ENCODE results near the gene TARP.

TARP gene

GRCh38 chr7:38318803-38319416, 45.5 kb upstream of the TARP start (continued):
- TF ChIP-seq CSRNP3 (CRISPR knock-in tag; IDR thresholded peaks at IDR 0.05) (no peak), GLIS3 (CRISPR knock-in tag; IDR thresholded peaks at IDR 0.05) (no peak), ZNF8 (CRISPR knock-in tag; IDR thresholded peaks at IDR 0.05) (no peak), TCF4 (CRISPR knock-in tag; IDR thresholded peaks at IDR 0.05; ENCODE audit: borderline replicate concordance) (no peak), SNAI2 (CRISPR knock-in tag; IDR thresholded peaks at IDR 0.05) (no peak)

- TF ChIP-seq OSR1 (CRISPR knock-in tag; IDR thresholded peaks at IDR 0.05) = no peak
- TF ChIP-seq GLIS3 (CRISPR knock-in tag; IDR thresholded peaks at IDR 0.05) = no peak
- no peak for TF ChIP-seq CSDC2 (CRISPR knock-in tag; IDR thresholded peaks at IDR 0.05)
- no peak for TF ChIP-seq ZNF565 (CRISPR knock-in tag; conservative IDR thresholded peaks at IDR 0.05; ENCODE audit: low read depth)
- no peak for TF ChIP-seq PATZ1 (CRISPR knock-in tag; IDR thresholded peaks at IDR 0.05; ENCODE audit: borderline replicate concordance)
- no peak for TF ChIP-seq ESRRG (CRISPR knock-in tag; IDR thresholded peaks at IDR 0.05)
- TF ChIP-seq CREB5 (CRISPR knock-in tag; IDR thresholded peaks at IDR 0.05; ENCODE audit: low read depth) = no peak
- ATAC-seq = no peak
Observed at GRCh38 chr7:38318241-38318640, 44.8 kb upstream of the TARP start.

- TF ChIP-seq ZNF70 (CRISPR knock-in tag; IDR thresholded peaks at IDR 0.05) = no peak
- no peak for TF ChIP-seq CSRNP3 (CRISPR knock-in tag; IDR thresholded peaks at IDR 0.05)
- no peak for ATAC-seq
Observed at GRCh38 chr7:38317515-38317914, 44.1 kb upstream of the TARP start.

- ATAC-seq = no peak
- TF ChIP-seq PATZ1 (CRISPR knock-in tag; IDR thresholded peaks at IDR 0.05; ENCODE audit: borderline replicate concordance) = no peak
- no peak for TF ChIP-seq SNAI2 (CRISPR knock-in tag; IDR thresholded peaks at IDR 0.05)
- TF ChIP-seq CREB5 (CRISPR knock-in tag; IDR thresholded peaks at IDR 0.05; ENCODE audit: low read depth) = no peak
- TF ChIP-seq ISL1 (CRISPR knock-in tag; IDR thresholded peaks at IDR 0.05) = no peak
- TF ChIP-seq ARNTL (CRISPR knock-in tag; IDR thresholded peaks at IDR 0.05; ENCODE audit: borderline replicate concordance, low read depth) = no peak
- no peak for TF ChIP-seq ZNF8 (CRISPR knock-in tag; IDR thresholded peaks at IDR 0.05)
Observed at GRCh38 chr7:38316733-38317360, 43.4 kb upstream of the TARP start.

GRCh38 chr7:38315410-38315809, 42.0 kb upstream of the TARP start:
- ATAC-seq = no peak
- no peak for TF ChIP-seq ISL1 (CRISPR knock-in tag; IDR thresholded peaks at IDR 0.05)

All from SK-N-SH treated with all-trans-retinoic acid at 6 μM for 48 hours (cell line).